Fibroblast of gingiva (primary cell): ENCODE data around the gene PDZRN4.
"Not testable (repeated sequence)": the region's sequence is repeated elsewhere in the genome, so short reads cannot be mapped to it uniquely, and the experiment has no call there.

Experiments used
- DNase-seq: peaks from one replicate; pipeline ENCODE4 v3.0.0-alpha.2; 2011; ENCODE audit warnings: low read depth

The PDZRN4 gene

DNA sequence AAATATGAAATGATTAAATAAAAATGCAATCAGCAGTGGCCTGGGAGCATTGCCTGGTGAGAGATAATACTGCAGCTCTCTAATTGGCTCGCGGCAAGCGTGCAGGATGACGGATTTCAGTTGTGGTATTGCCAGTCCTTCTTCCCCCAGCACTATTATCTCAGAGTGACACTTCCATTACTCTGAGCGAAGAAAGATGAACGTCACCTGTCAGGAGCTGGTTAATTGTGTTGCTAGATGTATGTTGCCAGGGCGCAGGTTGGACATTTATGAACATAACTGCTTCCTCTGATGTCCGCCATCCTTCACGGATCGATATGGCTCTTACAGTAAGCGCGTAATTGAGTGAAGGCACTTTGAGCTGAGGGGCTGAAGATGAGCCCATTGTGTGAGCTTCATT, 374.9 kb downstream of the PDZRN4 start:
- DNase-seq, result no peak

DNA sequence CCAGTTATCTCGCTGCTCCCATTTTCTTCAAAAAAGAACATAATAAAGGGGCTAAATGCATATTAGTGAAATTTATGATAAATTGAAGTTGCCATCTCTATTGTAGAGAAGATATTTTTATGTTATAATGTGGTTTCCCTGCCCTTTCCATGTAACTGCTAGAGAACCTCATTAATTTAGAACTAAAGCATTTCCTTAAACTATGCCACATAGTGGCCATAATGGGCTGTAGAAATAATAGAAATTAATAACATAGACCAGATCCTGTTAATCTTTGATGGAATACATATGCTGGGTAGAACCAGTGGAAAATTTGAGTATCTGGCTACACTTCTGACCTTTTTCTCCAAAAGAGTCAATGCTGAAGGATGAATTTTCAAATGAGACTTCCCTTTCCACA, 376.7 kb downstream of the PDZRN4 start:
- no peak for DNase-seq

DNA sequence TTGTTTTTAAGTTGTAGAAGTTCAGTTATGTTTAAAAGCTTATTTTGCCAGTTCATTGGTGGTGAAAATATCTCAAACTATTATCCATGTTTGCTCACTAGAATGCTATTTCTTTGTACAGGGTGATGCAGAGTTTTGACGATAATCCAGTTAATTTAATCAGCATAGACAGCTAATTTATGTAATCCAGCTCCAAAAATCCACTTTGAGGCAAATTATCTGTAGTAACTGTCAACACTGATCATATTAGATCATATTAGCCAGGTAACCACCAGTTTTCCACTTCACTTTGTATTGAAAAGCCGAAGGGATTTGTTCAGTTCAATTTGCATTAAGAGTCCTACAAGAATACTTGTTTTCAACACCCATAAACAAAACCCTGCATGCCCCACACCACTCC, 378.6 kb downstream of the PDZRN4 start:
- DNase-seq, result no peak

DNA sequence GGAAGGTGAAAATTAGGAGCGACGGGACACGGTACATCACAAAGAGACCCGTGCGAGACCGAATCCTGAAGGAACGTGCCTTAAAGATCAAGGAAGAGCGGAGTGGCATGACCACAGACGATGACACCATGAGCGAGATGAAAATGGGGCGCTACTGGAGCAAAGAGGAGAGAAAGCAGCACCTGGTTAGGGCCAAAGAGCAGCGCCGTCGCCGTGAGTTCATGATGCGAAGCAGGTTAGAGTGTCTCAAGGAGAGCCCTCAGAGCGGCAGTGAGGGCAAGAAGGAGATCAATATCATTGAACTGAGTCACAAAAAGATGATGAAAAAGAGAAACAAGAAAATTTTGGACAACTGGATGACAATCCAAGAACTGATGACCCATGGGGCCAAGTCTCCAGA, 385.3 kb downstream of the PDZRN4 start:
- no peak for DNase-seq

DNA sequence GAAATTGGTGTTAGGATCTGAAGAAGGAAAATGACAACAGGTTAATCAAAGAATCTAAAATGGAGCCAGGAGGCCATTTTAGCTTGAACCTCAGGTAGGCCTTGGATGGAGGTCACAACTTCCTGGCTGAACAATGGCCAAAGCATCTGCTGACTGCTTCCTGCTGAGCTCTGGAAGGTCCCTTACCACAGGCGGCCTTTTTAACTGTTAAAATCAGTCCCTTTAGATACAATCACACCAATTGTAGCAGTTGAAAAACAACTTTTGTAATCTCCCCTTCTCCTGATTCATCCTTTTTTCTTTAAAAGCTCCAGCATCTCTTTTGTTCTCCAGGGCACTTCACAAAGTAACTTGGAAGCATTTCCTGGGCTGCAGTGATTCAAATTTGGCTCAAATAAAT, 388.8 kb downstream of the PDZRN4 start:
- DNase-seq, result no peak

DNA sequence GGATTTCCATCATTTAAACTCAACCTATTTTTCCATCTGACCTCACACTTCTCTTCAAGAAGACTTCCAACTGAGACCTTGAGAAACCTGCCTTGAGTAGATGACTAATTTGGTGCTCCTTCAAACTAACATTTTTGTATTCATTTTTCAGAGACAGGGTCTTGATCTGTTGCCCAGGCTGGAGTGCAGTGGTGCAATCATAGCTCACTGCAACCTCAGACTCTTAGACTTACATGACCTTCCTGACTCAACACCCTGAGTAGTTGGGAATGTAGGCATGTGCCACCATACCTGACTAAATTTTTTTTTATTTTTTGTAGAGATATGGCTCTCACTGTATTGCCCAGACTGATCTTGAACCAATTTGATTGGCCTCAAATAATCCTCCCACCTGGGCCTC, 389.9 kb downstream of the PDZRN4 start:
- no peak for DNase-seq

DNA sequence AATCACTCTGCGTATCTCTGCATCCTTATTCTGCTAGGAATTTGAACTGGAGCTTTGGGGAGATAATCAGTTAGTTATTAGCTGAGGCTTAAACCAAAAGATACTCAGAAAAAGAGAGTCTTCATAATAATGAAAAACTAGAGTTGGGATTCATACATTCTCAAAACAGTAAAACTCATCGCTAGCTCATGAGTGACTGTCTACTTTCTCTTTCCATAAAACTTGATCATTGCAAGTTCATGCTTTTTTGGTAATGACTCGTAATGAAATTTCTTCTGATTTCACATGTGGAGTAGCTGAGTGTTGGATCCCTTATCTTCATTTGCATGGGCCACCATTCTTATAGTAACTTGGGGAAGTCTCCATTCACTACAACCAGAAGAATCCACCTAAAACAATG, 397.7 kb downstream of the PDZRN4 start:
- DNase-seq, result no peak

DNA sequence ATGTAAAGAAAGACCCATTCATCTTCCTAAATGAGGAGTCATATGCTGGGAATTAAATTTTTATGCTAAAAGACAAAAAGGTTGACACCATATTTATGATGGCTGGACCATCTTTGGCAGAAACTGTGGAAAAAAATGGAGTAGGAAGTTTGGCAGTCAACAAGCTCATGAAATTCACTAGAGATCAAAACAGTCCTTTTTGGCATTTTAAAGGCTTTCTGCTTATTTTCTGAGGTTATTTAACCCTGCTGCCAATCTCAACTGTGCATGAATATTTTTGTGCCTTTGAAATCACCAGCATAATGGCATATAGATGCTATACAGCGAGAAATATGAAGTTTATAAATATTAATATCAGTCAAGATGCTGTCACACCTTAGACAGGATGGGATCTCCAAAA, 399.5 kb downstream of the PDZRN4 start:
- no peak for DNase-seq

DNA sequence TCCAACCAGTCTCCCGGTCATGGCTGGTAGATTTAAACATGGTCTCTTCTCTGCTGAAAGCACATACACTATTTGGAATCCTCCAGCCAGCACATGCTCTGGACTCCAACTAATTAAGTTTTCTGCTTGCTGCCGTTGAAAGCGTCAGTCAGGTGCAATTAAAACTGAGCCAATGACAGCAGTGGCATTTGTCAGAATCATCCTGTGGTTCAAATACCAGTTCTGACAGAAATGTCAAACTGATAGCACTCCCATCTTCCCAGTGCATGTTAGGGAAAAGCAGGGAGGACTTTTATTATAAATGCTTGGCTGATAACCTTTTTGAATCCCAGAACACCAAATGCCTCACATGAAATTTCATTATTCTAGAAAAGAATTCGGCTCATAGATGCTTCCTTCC, 401.8 kb downstream of the PDZRN4 start:
- DNase-seq, result no peak

DNA sequence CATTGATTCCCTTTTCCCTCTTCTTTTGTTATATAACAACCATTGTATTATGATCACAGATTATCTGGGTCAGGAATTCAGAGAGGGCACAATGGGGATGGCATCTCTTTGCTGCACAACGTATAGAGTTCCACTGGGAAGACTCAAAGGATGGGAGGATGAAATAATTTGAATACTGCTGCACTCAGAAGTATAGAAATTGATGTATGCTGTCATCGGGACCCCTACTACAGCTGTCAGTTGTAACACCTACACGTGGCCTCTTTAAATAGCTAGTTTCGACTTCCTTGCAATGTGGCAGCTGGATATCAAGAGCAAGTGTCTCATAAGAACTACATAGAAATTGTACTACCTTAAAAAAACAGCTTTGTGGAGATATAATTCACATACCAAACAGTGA, 408.1 kb downstream of the PDZRN4 start:
- no peak for DNase-seq

DNA sequence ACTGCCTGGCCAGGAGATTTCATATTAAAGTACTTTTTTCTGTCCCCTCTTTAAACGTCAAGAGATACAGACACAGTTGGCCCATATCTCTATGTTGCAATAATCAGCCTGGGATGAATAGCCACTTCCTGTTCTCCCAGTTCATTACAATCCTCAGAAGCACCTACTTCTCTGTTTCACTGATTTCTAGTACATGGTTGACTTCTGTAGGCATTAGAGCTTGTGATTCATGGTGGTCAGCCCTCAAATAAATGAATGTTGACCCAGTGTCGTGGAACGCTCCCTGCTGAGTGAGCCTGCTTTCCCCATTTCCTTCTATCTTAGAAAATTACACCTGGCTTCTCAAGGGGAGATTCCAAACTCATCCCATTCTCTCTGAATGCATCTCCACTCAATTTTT, 416.7 kb downstream of the PDZRN4 start:
- DNase-seq, result no peak

DNA sequence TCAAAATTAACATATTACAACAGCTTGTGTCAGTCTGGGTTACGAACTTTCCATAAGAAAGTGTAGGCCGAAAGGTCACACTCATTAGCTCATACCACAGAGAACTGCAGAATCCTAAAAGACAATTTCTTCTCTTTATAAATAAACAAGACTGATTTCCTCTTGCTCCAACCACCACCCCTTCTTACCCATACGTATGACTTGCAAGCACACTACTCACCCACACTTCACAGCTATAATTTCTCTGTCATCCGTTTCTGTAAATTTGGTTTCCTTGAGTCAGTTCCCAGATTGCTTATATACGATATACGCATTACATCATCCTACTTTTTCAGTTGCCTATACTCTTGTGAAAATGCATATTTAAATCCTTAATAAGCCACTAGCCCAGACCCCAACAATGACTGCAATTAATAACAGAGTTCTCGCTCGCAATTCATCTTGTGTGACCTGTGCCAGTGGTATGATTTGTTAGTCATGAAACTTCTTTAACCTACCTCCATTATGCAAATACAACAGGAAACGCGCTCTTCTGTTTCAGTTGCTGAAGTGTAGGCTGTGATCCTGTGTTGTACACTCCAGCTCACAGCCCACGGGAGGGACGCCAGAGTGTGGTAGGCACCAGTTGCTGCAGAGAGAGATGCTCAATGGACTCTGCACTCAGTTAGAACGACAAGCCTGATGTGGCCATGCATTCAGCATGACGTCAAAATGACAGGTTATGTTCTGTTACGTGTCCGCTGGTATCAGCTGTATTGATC, 417.6 kb downstream of the PDZRN4 start:
- no peak for DNase-seq

DNA sequence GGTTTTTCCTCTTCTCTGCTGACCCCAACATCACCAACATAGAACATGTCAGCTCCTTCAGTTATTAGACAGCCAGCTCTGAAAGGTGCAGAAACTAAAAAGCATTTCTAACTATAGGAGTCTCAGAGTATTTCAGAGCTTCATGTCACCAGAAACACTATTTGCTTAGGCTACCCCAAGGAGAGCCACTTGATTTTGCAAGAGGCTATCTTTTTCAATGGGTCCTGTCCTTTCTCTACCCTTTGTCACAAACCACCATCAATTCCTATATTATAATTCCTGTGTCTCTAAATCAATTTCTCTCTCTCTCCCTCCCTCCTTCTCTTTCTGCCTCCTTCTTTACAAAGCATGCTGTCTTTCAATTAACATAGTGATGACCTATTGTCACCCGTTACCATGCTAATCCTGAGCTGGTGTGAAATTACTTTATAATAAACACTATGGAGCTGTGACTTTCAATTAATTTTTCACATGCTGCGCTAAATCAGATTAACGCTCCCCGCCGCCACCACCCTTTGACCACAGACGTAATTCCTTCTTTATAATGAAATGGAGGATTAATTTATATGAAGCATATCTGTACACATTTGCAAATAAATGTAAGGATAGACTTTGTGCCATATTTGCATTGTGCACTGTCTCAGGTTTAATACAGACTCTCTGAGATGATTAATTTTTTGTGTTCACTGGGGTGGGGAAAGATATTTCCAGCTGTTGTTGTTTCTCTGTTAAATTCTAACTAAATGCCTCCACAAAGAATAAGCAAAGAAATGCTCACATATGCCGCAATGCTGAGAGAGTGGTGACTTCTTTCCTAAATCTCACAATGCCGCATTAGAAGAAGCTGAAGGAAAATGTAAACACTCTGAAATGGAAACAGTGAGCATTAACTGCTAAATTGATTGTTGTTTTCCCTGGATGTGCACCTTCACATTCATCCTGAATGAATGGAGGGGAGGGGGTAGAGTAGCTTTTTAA, 418.6 kb downstream of the PDZRN4 start:
- no peak for DNase-seq

DNA sequence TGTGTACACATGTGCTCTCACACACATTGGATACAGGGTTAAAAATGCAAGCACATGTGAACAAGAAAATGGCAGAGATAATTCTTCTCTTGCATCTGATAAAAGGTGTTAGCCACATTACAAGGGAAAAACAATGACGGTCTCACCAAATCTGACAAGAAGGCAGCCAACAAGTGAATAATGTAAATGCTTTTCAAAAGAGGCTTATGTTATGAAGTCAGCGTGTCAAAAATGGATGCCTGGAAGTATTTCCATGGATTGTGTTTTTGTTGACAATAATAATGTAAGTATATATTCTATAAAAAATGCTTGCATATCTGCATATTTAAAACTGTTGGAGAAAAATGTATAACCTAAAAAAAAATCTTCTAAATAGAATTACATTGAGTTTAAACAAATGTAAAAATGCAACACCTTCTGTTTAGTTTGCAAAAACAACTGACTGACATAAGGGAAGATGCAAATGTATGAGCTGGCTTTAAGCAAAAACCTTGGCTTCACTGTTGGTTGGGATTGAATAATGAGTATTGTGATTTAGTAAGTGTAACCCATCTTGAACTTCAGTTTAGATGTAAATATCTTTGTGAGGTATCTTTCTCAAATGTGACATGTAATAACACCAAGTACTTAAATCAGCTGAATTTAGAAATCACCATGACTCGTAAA, 424.9 kb downstream of the PDZRN4 start:
- no peak for DNase-seq

DNA sequence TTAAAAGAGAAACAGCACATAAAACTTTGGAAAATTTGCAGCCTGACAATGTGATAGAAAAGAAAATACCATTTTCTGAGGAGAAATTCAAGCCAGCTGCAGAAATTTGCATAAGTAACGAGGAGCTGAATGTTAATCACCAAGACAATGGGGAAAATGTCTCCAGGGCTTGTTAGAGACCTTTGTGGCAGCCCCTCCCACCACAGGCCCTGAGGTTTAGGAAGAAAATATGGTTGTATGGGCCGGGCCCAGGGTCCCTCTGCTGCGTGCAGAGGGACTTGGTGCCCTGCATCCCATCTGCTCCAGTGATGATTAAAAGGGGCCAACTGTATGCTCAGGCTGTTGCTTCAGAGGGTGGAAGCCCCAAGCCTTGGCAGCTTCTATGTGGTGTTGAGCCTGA, 427.1 kb downstream of the PDZRN4 start:
- DNase-seq, result not testable (repeated sequence)

DNA sequence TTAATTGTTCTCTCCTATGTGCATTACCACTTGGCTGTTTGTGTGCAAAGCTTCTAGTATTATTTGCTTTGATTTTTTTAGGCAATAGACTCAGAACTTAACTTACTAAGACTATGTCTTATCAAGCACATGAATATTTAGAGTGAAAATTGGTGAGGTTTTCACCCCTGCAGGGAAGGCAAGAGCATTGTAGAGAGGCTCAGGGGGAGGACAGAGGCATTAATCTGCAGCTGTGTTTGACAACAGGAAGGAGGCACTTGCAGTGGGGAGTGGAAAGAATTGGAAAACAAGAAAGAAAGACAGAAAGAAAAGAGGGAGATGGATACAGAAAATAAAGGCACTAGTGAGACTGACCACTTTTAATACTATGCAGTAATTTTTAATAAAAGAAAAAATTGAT, 431.6 kb downstream of the PDZRN4 start:
- DNase-seq, result no peak

DNA sequence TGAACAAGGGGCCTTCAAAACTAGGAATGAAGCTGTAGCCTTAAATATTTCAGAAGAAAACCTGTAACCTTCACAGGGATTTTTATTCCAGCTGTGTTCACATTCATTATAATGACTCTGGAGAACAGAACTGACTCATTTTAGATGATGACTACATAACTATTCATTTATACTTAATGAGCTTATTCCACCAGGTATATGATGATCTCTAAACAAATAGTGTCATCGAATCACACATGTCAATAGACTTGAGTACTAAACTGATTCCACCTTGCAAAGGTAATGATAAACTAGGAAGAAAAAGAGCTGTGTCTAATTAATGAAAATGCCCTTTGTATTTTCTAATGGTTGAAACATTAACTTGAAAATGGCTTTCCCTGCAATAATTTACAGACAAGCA, 433.2 kb downstream of the PDZRN4 start:
- no peak for DNase-seq
